GM13976 (cell line): Measurements from ENCODE around the gene HES7.
"Not testable (repeated sequence)": the region's sequence is repeated elsewhere in the genome, so short reads cannot be mapped to it uniquely, and the experiment has no call there.

ENCODE experiments used
- DNase-seq: peaks from one replicate; pipeline ENCODE4 v3.0.0; 2012; ENCODE audit warnings: low spot score
- CTCF ChIP-seq: IDR thresholded peaks from 2 replicates; pipeline ENCODE4 v1.5.1; 2012; ENCODE audit warnings: borderline replicate concordance, mild to moderate bottlenecking; ENCODE audit not compliant: insufficient read depth; ENCODE audit errors: extremely low read depth, missing control alignments, control extremely low read depth
- in situ Hi-C: fragments of 300-500 bp; cut with MboI; formaldehyde crosslinking; loops from one replicate; pipeline ENCODE4 v1.12.0; 2022; ENCODE audit warnings: low sequenced_read_pairs, mixed read lengths, inconsistent platforms; ENCODE audit not compliant: unreplicated experiment

HES7 gene

GRCh38 chr17:8108972-8109660 is 14.8 kb downstream of the HES7 start:
- DNase-seq: no peak
- TF ChIP-seq CTCF: no peak
- in situ Hi-C loops: no loop called here

DNA sequence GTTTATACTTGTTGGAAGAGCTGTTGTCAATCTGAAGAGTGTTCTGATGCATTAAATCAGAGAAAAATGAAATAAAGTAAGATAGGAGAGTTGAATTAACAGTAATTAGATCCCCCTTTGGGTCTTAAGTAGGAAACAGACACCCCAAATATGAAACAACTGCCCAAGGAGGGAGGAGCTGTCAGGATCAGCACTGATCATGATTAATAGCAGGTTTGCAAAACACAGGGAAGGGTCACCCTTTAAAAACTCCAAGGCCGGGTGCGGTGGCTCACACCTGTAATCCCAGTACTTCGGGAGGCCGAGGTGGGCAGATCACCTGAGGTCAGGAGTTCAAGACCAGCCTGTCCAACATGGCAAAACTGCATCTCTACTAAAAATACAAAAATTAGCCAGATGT is 16.9 kb downstream of the HES7 start:
- in situ Hi-C loops, DNase-seq: not testable (repeated sequence)

DNA sequence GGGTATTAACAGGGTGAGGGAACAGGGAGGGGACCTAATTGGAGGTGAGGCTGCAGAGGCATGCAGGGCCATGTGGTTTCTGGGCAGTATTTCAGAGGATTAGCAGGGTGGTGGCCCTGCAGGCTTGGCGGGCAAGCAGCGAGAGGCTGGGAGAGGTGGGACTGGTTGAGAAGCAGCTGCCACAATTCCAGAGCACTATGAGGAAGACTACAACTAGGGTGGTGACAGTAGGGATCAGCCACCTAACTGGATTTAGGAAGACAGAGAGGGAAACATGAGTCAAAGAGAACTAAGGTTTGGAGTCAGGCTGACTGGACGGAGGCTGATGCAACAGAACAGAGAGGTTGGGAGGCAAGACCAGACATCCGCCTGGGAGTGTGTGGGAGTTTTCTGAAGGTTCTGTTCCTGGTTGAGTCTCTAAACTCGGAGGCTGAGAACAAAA is 17.9 kb downstream of the HES7 start:
- TF ChIP-seq CTCF: no peak
- DNase-seq: no peak
- in situ Hi-C loops: no loop called here

DNA sequence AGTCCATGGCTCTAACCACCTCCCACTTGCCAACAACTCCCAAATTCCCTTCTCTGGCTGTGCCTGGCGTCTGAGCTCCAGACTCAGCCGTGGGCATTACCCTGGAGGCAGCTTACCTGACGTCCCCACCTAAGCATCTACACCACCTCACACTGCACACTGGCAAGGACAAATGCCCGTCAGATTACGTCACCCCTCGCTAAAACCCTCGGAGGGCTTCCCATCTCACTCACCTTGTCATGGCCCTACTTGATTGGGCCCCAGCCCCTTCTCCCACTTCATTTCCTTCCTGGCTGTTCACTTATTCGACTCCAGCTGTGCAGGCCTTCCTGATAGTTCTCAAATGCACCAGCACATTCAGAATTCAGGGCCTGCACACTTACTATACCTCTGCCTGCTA is 19.0 kb downstream of the HES7 start:
- no peak for DNase-seq
- in situ Hi-C loops: no loop called here
- no peak for TF ChIP-seq CTCF

DNA sequence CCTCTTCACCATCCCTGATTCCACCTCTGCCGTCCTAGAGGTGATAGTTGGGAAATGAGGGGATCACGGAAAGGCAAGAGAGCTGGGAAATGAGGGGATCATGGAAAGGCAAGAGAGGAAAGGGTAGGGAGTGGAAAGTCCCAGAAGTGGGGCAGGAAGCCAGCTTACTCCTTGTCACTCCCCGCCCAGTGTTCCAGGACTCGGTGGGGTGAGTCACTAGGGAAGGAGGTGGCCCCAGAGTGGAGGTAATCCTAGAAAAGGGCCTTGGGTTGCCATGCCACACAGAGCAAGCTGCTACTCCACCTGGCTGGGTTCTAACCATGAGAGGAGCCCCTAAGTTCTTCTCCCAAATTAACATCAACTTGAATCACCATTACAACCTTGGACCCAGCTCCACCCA is 20.4 kb downstream of the HES7 start:
- no peak for TF ChIP-seq CTCF
- in situ Hi-C loops: no loop called here
- no peak for DNase-seq

DNA sequence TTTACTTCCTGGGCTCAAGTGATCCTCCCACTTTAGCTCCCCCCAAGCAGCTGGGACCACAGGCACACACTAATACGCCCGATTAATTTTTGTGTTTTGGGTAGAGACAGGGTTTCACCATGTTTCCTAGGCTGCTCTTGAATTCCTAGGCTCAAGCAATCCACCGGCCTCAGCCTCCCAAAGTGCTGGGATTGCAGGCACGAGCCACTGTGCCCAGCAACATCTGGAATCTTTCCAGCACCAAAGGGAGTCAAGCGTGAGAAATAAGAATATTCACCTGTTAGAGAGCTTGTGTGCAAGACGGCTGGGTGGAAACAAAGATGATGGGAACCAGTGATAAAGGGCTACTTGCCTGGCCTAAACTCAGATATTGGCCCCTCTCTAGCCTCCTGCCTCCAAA is 22.2 kb downstream of the HES7 start:
- DNase-seq: no peak
- no peak for TF ChIP-seq CTCF
- in situ Hi-C loops: no loop called here

DNA sequence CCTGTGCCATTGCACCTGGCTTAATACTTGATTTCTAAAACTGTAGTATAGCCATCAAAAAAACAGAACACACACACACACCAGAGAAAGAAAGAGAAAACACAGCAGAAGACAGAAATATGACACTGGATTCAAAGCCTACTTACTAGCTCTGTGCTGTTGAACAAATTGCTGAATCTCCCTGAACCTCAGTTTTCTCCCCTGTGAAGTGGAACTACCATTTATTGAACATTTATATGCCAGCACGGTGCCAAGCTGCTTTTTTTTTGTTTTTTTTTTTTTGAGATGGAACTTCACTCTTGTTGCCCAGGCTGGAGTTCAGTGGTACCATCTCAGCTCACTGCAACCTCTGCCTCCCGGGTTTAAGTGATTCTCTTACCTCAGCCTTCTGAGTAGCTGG is 23.1 kb downstream of the HES7 start:
- in situ Hi-C loops: no loop called here
- DNase-seq: no peak
- no peak for TF ChIP-seq CTCF
